SK-N-SH (cell line): Measurements from ENCODE around the gene HYCC2. TPM values are rescaled to one million over a fixed set of nuclear protein-coding genes. Genes with fewer than 3 reads are reported as not detected.

Source experiments
- CTCF ChIA-PET: fragments of 300-600, 350-600 bp; formaldehyde crosslinking; extraction: SDS; loops from one replicate; lab custom pipeline; 2021; lab: Yijun Ruan, JAX
- POLR2A ChIA-PET: fragments of 350-600 bp; sonication (Branson Sonifier 250); formaldehyde crosslinking; extraction: SDS; loops from one replicate; lab custom pipeline; 2020; ENCODE audit warnings: antibody characterized with exemption, inconsistent platforms; lab: Yijun Ruan, JAX
- DNase-seq: peaks from one replicate; pipeline ENCODE4 v3.0.0; 2012
- H2AFZ ChIP-seq: fragments of 200-600 bp; sonication (generic); 2 replicates; pipeline ENCODE4 v1.8.1; 2016; ENCODE audit warnings: antibody characterized with exemption, mild to moderate bottlenecking, low read depth
- H3F3A ChIP-seq: fragments of 200-600 bp; sonication (generic); replicated peaks from 2 replicates; pipeline ENCODE3; 2016; ENCODE audit warnings: antibody characterized with exemption, mild to moderate bottlenecking; ENCODE audit not compliant: insufficient read depth
- H3K27ac ChIP-seq, 2 experiments: fragments of 200-500 bp in 1 of 2; fragments of 200-600 bp in 1 of 2; sonication (Bioruptor generic) in 1 of 2; sonication (generic), shearing (Covaris generic) in 1 of 2; 2 replicates each; pipeline versions ENCODE4 v1.5.1 to v1.6.1; 2014 to 2016; ENCODE audit warnings: low read depth in 2 of 2, inconsistent platforms in 1 of 2, low read length in 1 of 2, mild to moderate bottlenecking in 1 of 2, mixed read lengths in 1 of 2
- H3K27me3 ChIP-seq: fragments of 200-600 bp; sonication (generic), shearing (Covaris generic); 2 replicates; pipeline ENCODE4 v1.6.1; 2016; ENCODE audit warnings: mixed run types; ENCODE audit not compliant: insufficient read depth
- H3K36me3 ChIP-seq, 2 experiments: fragments of 200-500 bp in 1 of 2; fragments of 200-600 bp in 1 of 2; sonication (Bioruptor generic) in 1 of 2; sonication (generic) in 1 of 2; replicated peaks in 1 of 2; 2 replicates each; pipeline versions ENCODE3 to v1.5.1; 2014 to 2016; ENCODE audit warnings: low read length in 1 of 2, mild to moderate bottlenecking in 1 of 2; ENCODE audit not compliant: insufficient read depth in 2 of 2, control insufficient read depth in 1 of 2
- H3K4me1 ChIP-seq, 2 experiments: fragments of 200-500 bp in 1 of 2; fragments of 200-600 bp in 1 of 2; sonication (Bioruptor generic) in 1 of 2; sonication (generic), shearing (Covaris generic) in 1 of 2; 2 replicates each; pipeline versions ENCODE4 v1.5.1 to v1.6.1; 2014 to 2016; ENCODE audit warnings: low read depth in 1 of 2, low read length in 1 of 2, mixed run types in 1 of 2; ENCODE audit not compliant: insufficient read depth in 2 of 2, control insufficient read depth in 1 of 2
- H3K4me2 ChIP-seq: fragments of 200-600 bp; sonication (generic), shearing (Covaris generic); 2 replicates; pipeline ENCODE4 v1.6.1; 2017; ENCODE audit warnings: mixed run types
- H3K4me3 ChIP-seq, 2 experiments: fragments of 200-500 bp in 1 of 2; fragments of 200-600 bp in 1 of 2; sonication (Bioruptor generic) in 1 of 2; sonication (generic), shearing (Covaris generic) in 1 of 2; 2 replicates each; pipeline versions ENCODE4 v1.5.1 to v1.8.1; 2014 to 2016; ENCODE audit warnings: low read depth in 2 of 2, inconsistent platforms in 1 of 2, low read length in 1 of 2, mild to moderate bottlenecking in 1 of 2, mixed read lengths in 1 of 2, moderate library complexity in 1 of 2
- H3K79me2 ChIP-seq: fragments of 200-600 bp; sonication (generic); 2 replicates; pipeline ENCODE4 v1.8.1; 2017; ENCODE audit warnings: mild to moderate bottlenecking; ENCODE audit not compliant: insufficient read depth
- H3K9ac ChIP-seq: fragments of 200-600 bp; sonication (generic); 2 replicates; pipeline ENCODE4 v1.6.1; 2017; ENCODE audit warnings: mixed run types
- H3K9me2 ChIP-seq: fragments of 200-600 bp; sonication (generic); 2 replicates; pipeline ENCODE4 v1.6.1; 2017; ENCODE audit warnings: mixed run types
- H3K9me3 ChIP-seq: fragments of 200-600 bp; sonication (generic); 2 replicates; pipeline ENCODE4 v1.6.1; 2017; ENCODE audit warnings: mixed run types, mild to moderate bottlenecking, moderate library complexity
- H4K20me1 ChIP-seq: fragments of 200-600 bp; sonication (generic); 2 replicates; pipeline ENCODE4 v1.6.1; 2017; ENCODE audit warnings: mild to moderate bottlenecking, mixed run types; ENCODE audit not compliant: insufficient read depth
- CTCF ChIP-seq: fragments of 200-600 bp; sonication (generic); IDR thresholded peaks from 2 replicates; pipeline ENCODE4 v1.6.1; 2017; ENCODE audit warnings: antibody characterized with exemption, mild to moderate bottlenecking, moderate library complexity
- EP300 ChIP-seq, 2 experiments: IDR thresholded peaks; 2 replicates each; pipeline versions ENCODE4 v1.4.0 to v1.6.1; 2012; ENCODE audit warnings: borderline replicate concordance in 1 of 2, low read depth in 1 of 2, low read length in 1 of 2
- FOSL2 ChIP-seq: IDR thresholded peaks from 2 replicates; pipeline ENCODE4 v1.4.0; 2012; ENCODE audit warnings: low read depth, mild to moderate bottlenecking, moderate library complexity, borderline replicate concordance
- FOXJ3 ChIP-seq: sonication (generic); formaldehyde crosslinking; IDR thresholded peaks from 2 replicates; pipeline ENCODE4 v1.5.1; 2020; ENCODE audit warnings: mild to moderate bottlenecking, missing genetic modification reagents
- GABPA ChIP-seq: IDR thresholded peaks from 2 replicates; pipeline ENCODE4 v1.4.0; 2012; ENCODE audit warnings: low read depth, mild to moderate bottlenecking
- MXI1 ChIP-seq: IDR thresholded peaks from 2 replicates; pipeline ENCODE4 v1.6.1; 2012; ENCODE audit warnings: mild to moderate bottlenecking, low read depth, low read length, improper control_type of control experiment
- NFIC ChIP-seq: IDR thresholded peaks from 2 replicates; pipeline ENCODE4 v1.4.0; 2012; ENCODE audit warnings: borderline replicate concordance
- SIN3A ChIP-seq: IDR thresholded peaks from 2 replicates; pipeline ENCODE4 v1.6.1; 2012; ENCODE audit warnings: low read depth, mild to moderate bottlenecking, low read length, moderate library complexity, borderline replicate concordance
- SMC3 ChIP-seq: IDR thresholded peaks from 2 replicates; pipeline ENCODE4 v1.6.1; 2012; ENCODE audit warnings: low read depth, low read length, improper control_type of control experiment
- TEAD4 ChIP-seq: IDR thresholded peaks from 2 replicates; pipeline ENCODE4 v1.4.0; 2012; ENCODE audit warnings: mild to moderate bottlenecking, borderline replicate concordance; ENCODE audit not compliant: insufficient read depth
- USF1 ChIP-seq: IDR thresholded peaks from 2 replicates; pipeline ENCODE4 v1.4.0; 2012; ENCODE audit warnings: low read depth, borderline replicate concordance
- YY1 ChIP-seq: IDR thresholded peaks from 2 replicates; pipeline ENCODE4 v1.4.0; 2012; ENCODE audit warnings: low read depth, mild to moderate bottlenecking
- WGBS: methylation state at CpG from one replicate; pipeline ENCODE4 v1.1.6; 2017; ENCODE audit warnings: low lambda C conversion rate; 5-methylcytosine and 5-hydroxymethylcytosine counted together
- polyA plus RNA-seq, 3 experiments: library from polyadenylated mRNA; depleted of rRNA; stranded (reverse); fragments of >200 nt; gene quantifications; 2 replicates each; pipeline ENCODE4 v1.2.3, GENCODE V29; 2012
- TF ChIP-seq, protein P1 (sequence below): fragments of 150-350 bp; IDR thresholded peaks from 2 replicates; pipeline ENCODE4 v1.6.1; 2017; ENCODE audit warnings: antibody characterized with exemption, low read length, low read depth, borderline replicate concordance
- TF ChIP-seq, protein P2 (sequence below): fragments of 150-350 bp; IDR thresholded peaks from 2 replicates; pipeline ENCODE4 v1.6.1; 2016; ENCODE audit warnings: mild to moderate bottlenecking, low read depth, low read length
- TF ChIP-seq, protein P3 (sequence below): IDR thresholded peaks from 2 replicates; pipeline ENCODE4 v1.4.0; 2012; ENCODE audit warnings: low read depth, borderline replicate concordance
- TF ChIP-seq, protein P4 (sequence below): IDR thresholded peaks from 2 replicates; pipeline ENCODE4 v1.6.1; 2012; ENCODE audit warnings: mild to moderate bottlenecking, low read depth, low read length, moderate library complexity

HYCC2 gene
- polyA plus RNA-seq, 1 of the 3 experiments (the other 2 are of a cell fraction), result 1.2 TPM

DNA sequence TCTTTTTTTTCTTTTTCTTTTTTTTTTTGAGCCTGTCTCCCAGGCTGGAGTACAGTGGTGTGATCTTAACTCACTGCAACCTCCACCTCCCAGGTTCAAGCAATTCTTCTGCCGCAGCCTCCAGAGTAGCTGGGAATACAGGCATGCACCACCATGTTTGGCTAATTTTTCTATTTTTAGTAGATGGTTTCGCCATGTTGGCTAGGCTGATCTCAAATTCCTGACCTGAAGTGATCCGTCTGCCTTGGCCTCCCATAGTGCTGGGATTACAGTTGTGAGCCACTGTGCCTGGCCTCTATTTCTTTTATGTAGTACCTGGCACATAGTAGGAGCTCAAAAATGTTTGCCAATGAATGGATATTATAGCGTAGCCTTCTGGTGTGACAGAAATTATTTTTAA, 37.7 kb upstream of the HYCC2 start:
- ChIA-PET CTCF (no interaction called here), POLR2A (no interaction called here)
- H3K4me2 ChIP-seq, result no peak overlapping the region
- no peaks in the 10 kb centered on the region for H3K27me3 ChIP-seq
- 91% methylated on average over 4 of the region's 4 CpGs for WGBS
- no peak for DNase-seq
- H3K9me3 ChIP-seq, result no peaks in the 10 kb centered on the region
- no peak overlapping the region for H3K27ac ChIP-seq
- H3K4me1 ChIP-seq, result no peaks in the 10 kb centered on the region
- H4K20me1 ChIP-seq, result no peaks in the 10 kb centered on the region
- H3K9ac ChIP-seq, result no peak overlapping the region
- H3K9me2 ChIP-seq, result no peaks in the 10 kb centered on the region
- TF ChIP-seq, protein P1, sequence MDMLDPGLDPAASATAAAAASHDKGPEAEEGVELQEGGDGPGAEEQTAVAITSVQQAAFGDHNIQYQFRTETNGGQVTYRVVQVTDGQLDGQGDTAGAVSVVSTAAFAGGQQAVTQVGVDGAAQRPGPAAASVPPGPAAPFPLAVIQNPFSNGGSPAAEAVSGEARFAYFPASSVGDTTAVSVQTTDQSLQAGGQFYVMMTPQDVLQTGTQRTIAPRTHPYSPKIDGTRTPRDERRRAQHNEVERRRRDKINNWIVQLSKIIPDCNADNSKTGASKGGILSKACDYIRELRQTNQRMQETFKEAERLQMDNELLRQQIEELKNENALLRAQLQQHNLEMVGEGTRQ, result no peak
- TF ChIP-seq SIN3A (no peak), GABPA (no peak), SMC3 (no peak), FOXJ3 (no peak), TEAD4 (no peak), MXI1 (no peak), CTCF (no peak)
- TF ChIP-seq, protein P2, sequence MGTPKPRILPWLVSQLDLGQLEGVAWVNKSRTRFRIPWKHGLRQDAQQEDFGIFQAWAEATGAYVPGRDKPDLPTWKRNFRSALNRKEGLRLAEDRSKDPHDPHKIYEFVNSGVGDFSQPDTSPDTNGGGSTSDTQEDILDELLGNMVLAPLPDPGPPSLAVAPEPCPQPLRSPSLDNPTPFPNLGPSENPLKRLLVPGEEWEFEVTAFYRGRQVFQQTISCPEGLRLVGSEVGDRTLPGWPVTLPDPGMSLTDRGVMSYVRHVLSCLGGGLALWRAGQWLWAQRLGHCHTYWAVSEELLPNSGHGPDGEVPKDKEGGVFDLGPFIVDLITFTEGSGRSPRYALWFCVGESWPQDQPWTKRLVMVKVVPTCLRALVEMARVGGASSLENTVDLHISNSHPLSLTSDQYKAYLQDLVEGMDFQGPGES, result no peak
- no peaks in the 10 kb centered on the region for H3K36me3 ChIP-seq
- no peak overlapping the region for H3K4me3 ChIP-seq
- H3F3A ChIP-seq, result no peaks in the 10 kb centered on the region
- H2AFZ ChIP-seq, result no peak overlapping the region
- no peaks in the 10 kb centered on the region for H3K79me2 ChIP-seq

GRCh38 chr2:201108341-201108740, 36.9 kb upstream of the HYCC2 start:
- H3K27ac ChIP-seq, result no peak overlapping the region
- no peaks in the 10 kb centered on the region for H3K9me2 ChIP-seq
- H3K9me3 ChIP-seq, result no peaks in the 10 kb centered on the region
- WGBS, result 96% methylated on average over 2 of the region's 2 CpGs
- no peaks in the 10 kb centered on the region for H3K36me3 ChIP-seq
- H3K79me2 ChIP-seq, result no peaks in the 10 kb centered on the region
- DNase-seq, result no peak
- CTCF ChIA-PET, result interaction anchor here (0.6 to 1.3 kb wide), 2 partner anchors 10 to 202 kb away, joined by 3 to 4 read pairs; no protein-coding TSS in a partner anchor
- POLR2A ChIA-PET, result no interaction called here
- no peak overlapping the region for H2AFZ ChIP-seq
- H3K27me3 ChIP-seq, result no peaks in the 10 kb centered on the region
- no peaks in the 10 kb centered on the region for H4K20me1 ChIP-seq
- no peak overlapping the region for H3K9ac ChIP-seq
- H3K4me1 ChIP-seq, result no peaks in the 10 kb centered on the region
- no peak overlapping the region for H3K4me2 ChIP-seq
- no peaks in the 10 kb centered on the region for H3F3A ChIP-seq
- no peak overlapping the region for H3K4me3 ChIP-seq
- TF ChIP-seq EP300 (IDR thresholded peaks at IDR 0.05; ENCODE audit: borderline replicate concordance in 1 of 2, low read depth in 1 of 2, low read length in 1 of 2) (no peak), SIN3A (no peak), MXI1 (no peak), YY1 (no peak), USF1 (no peak), NFIC (no peak), FOSL2 (no peak)
- TF ChIP-seq, protein P3, sequence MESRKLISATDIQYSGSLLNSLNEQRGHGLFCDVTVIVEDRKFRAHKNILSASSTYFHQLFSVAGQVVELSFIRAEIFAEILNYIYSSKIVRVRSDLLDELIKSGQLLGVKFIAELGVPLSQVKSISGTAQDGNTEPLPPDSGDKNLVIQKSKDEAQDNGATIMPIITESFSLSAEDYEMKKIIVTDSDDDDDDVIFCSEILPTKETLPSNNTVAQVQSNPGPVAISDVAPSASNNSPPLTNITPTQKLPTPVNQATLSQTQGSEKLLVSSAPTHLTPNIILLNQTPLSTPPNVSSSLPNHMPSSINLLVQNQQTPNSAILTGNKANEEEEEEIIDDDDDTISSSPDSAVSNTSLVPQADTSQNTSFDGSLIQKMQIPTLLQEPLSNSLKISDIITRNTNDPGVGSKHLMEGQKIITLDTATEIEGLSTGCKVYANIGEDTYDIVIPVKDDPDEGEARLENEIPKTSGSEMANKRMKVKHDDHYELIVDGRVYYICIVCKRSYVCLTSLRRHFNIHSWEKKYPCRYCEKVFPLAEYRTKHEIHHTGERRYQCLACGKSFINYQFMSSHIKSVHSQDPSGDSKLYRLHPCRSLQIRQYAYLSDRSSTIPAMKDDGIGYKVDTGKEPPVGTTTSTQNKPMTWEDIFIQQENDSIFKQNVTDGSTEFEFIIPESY, result no peak
- TF ChIP-seq, protein P4, sequence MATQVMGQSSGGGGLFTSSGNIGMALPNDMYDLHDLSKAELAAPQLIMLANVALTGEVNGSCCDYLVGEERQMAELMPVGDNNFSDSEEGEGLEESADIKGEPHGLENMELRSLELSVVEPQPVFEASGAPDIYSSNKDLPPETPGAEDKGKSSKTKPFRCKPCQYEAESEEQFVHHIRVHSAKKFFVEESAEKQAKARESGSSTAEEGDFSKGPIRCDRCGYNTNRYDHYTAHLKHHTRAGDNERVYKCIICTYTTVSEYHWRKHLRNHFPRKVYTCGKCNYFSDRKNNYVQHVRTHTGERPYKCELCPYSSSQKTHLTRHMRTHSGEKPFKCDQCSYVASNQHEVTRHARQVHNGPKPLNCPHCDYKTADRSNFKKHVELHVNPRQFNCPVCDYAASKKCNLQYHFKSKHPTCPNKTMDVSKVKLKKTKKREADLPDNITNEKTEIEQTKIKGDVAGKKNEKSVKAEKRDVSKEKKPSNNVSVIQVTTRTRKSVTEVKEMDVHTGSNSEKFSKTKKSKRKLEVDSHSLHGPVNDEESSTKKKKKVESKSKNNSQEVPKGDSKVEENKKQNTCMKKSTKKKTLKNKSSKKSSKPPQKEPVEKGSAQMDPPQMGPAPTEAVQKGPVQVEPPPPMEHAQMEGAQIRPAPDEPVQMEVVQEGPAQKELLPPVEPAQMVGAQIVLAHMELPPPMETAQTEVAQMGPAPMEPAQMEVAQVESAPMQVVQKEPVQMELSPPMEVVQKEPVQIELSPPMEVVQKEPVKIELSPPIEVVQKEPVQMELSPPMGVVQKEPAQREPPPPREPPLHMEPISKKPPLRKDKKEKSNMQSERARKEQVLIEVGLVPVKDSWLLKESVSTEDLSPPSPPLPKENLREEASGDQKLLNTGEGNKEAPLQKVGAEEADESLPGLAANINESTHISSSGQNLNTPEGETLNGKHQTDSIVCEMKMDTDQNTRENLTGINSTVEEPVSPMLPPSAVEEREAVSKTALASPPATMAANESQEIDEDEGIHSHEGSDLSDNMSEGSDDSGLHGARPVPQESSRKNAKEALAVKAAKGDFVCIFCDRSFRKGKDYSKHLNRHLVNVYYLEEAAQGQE, result no peak
